MM.1S (cell line): ENCODE results near the gene HSD11B1L.

ENCODE experiments used
- DNase-seq: peaks from one replicate; pipeline ENCODE4 v3.0.0-alpha.2; 2015
- H2AFZ ChIP-seq: fragments of 300-600 bp; sonication (generic); 2 replicates; pipeline ENCODE4 v1.6.0; 2016; ENCODE audit warnings: antibody characterized with exemption, low read length
- H3F3A ChIP-seq: fragments of 300-600 bp; sonication (generic); 2 replicates; pipeline ENCODE4 v1.6.1; 2016; ENCODE audit warnings: mild to moderate bottlenecking, antibody characterized with exemption, low read length, moderate library complexity, mixed read lengths; ENCODE audit not compliant: insufficient read depth
- H3K27ac ChIP-seq: fragments of 300-600 bp; sonication (generic); 2 replicates; pipeline ENCODE4 v1.5.1; 2016; ENCODE audit warnings: mild to moderate bottlenecking, low read length
- H3K27me3 ChIP-seq: fragments of 300-600 bp; sonication (generic); replicated peaks from 2 replicates; pipeline ENCODE4 v1.6.0; 2016; ENCODE audit warnings: low read length; ENCODE audit not compliant: insufficient read depth
- H3K36me3 ChIP-seq: fragments of 300-600 bp; sonication (generic); replicated peaks from 2 replicates; pipeline ENCODE4 v1.6.1; 2016; ENCODE audit warnings: mild to moderate bottlenecking, low read length, mixed read lengths; ENCODE audit not compliant: insufficient read depth
- H3K4me1 ChIP-seq: fragments of 300-600 bp; sonication (generic); 2 replicates; pipeline ENCODE4 v1.6.1; 2016; ENCODE audit warnings: low read length, mixed read lengths
- H3K4me2 ChIP-seq: fragments of 300-600 bp; sonication (generic); 2 replicates; pipeline ENCODE4 v1.6.0; 2016; ENCODE audit warnings: low read depth, low read length
- H3K4me3 ChIP-seq: fragments of 300-600 bp; sonication (generic); 2 replicates; pipeline ENCODE4 v1.5.1; 2016; ENCODE audit warnings: low read length, mixed read lengths
- H3K79me2 ChIP-seq: fragments of 300-600 bp; sonication (generic); 2 replicates; pipeline ENCODE4 v1.6.1; 2016; ENCODE audit warnings: mixed run types, low read length, mixed read lengths
- H3K9ac ChIP-seq: fragments of 300-600 bp; sonication (generic); 2 replicates; pipeline ENCODE4 v1.6.1; 2016; ENCODE audit warnings: low read length, mixed read lengths
- H3K9me2 ChIP-seq: fragments of 300-600 bp; sonication (generic); replicated peaks from 2 replicates; pipeline ENCODE4 v1.6.1; 2016; ENCODE audit warnings: mild to moderate bottlenecking, low read length, mixed read lengths; ENCODE audit not compliant: insufficient read depth
- H3K9me3 ChIP-seq: fragments of 300-600 bp; sonication (generic); replicated peaks from 2 replicates; pipeline ENCODE4 v1.6.1; 2016; ENCODE audit warnings: mild to moderate bottlenecking, low read length, mixed read lengths; ENCODE audit not compliant: insufficient read depth
- H4K20me1 ChIP-seq: fragments of 300-600 bp; sonication (generic); 2 replicates; pipeline ENCODE4 v1.6.1; 2016; ENCODE audit warnings: mild to moderate bottlenecking, low read length, moderate library complexity, mixed read lengths; ENCODE audit not compliant: insufficient read depth
- EZH2 ChIP-seq: fragments of 300-600 bp; sonication (generic); optimal IDR thresholded peaks from 2 replicates; pipeline ENCODE3; 2017; ENCODE audit warnings: low read depth, mild to moderate bottlenecking, antibody characterized with exemption, low read length, mixed read lengths
- EZH2phosphoT487 ChIP-seq: fragments of 300-600 bp; sonication (generic); IDR thresholded peaks from 2 replicates; pipeline ENCODE4 v1.6.1; 2018; ENCODE audit warnings: antibody characterized with exemption, low read length
- TF ChIP-seq, protein P1 (sequence below): fragments of 300-600 bp; sonication (generic); IDR thresholded peaks from 2 replicates; pipeline ENCODE4 v1.5.1; 2016; ENCODE audit warnings: antibody characterized with exemption, low read length, mixed read lengths

Gene HSD11B1L

DNA sequence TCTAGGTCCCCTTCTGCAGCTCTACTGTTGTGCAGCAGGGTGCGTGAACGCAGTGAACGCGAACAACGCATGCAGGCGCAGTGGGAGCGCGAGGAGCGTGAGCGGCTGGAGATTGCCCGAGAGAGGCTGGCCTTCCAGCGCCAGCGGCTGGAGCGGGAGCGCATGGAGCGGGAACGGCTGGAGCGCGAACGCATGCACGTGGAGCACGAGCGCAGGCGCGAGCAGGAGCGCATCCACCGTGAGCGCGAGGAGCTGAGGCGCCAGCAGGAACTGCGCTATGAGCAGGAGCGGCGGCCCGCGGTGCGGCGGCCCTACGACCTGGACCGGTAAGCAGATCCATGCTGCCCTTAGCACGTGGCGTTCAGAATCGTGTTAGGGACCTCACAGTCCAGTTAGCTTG is 19.3 kb upstream of the HSD11B1L start:
- Histone ChIP-seq H2AFZ (no peak overlapping the region), H3K36me3 (peaks cover 29% of the 10 kb centered on the region), H3K9me3 (no peaks in the 10 kb centered on the region), H3F3A (no peaks in the 10 kb centered on the region), H3K9ac (no peak overlapping the region), H3K79me2 (peaks cover 44% of the 10 kb centered on the region), H3K4me1 (no peaks in the 10 kb centered on the region), H3K27ac (no peak overlapping the region), H4K20me1 (no peaks in the 10 kb centered on the region), H3K4me2 (no peak overlapping the region), H3K27me3 (no peaks in the 10 kb centered on the region), H3K4me3 (no peak overlapping the region), H3K9me2 (no peaks in the 10 kb centered on the region)
- no peak for DNase-seq
- TF ChIP-seq EZH2 (no peak), EZH2phosphoT487 (no peak)
- TF ChIP-seq, protein P1, sequence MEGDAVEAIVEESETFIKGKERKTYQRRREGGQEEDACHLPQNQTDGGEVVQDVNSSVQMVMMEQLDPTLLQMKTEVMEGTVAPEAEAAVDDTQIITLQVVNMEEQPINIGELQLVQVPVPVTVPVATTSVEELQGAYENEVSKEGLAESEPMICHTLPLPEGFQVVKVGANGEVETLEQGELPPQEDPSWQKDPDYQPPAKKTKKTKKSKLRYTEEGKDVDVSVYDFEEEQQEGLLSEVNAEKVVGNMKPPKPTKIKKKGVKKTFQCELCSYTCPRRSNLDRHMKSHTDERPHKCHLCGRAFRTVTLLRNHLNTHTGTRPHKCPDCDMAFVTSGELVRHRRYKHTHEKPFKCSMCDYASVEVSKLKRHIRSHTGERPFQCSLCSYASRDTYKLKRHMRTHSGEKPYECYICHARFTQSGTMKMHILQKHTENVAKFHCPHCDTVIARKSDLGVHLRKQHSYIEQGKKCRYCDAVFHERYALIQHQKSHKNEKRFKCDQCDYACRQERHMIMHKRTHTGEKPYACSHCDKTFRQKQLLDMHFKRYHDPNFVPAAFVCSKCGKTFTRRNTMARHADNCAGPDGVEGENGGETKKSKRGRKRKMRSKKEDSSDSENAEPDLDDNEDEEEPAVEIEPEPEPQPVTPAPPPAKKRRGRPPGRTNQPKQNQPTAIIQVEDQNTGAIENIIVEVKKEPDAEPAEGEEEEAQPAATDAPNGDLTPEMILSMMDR: no peak

DNA sequence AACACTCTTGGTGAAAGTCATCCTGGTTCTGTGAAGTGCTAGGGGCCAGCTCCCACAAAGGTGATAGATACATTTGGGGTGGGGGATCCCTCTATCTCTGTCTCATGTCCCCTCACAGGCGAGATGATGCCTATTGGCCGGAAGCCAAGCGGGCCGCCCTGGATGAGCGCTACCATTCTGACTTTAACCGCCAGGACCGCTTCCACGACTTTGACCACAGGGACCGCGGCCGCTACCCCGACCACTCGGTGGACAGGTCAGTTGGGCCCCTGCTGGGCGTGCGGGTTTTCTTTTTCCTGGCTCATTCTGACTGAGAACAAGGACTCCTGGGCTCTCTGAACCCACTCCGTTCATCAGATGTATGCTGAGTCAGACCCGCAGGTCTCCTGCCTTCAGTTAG is 16.9 kb upstream of the HSD11B1L start:
- no peak overlapping the region for H3K9ac ChIP-seq
- H3F3A ChIP-seq: no peaks in the 10 kb centered on the region
- no peaks in the 10 kb centered on the region for H3K27me3 ChIP-seq
- no peaks in the 10 kb centered on the region for H3K4me1 ChIP-seq
- H3K9me3 ChIP-seq: no peaks in the 10 kb centered on the region
- H3K4me2 ChIP-seq: no peak overlapping the region
- no peaks in the 10 kb centered on the region for H3K9me2 ChIP-seq
- no peak overlapping the region for H3K27ac ChIP-seq
- peaks cover 34% of the 10 kb centered on the region for H3K79me2 ChIP-seq
- H3K4me3 ChIP-seq: no peak overlapping the region
- H4K20me1 ChIP-seq: no peaks in the 10 kb centered on the region
- no peak for DNase-seq
- H3K36me3 ChIP-seq: peaks cover 33% of the 10 kb centered on the region
- no peak for TF ChIP-seq EZH2phosphoT487
- TF ChIP-seq, protein P1: no peak
- no peak for TF ChIP-seq EZH2
- H2AFZ ChIP-seq: no peak overlapping the region

DNA sequence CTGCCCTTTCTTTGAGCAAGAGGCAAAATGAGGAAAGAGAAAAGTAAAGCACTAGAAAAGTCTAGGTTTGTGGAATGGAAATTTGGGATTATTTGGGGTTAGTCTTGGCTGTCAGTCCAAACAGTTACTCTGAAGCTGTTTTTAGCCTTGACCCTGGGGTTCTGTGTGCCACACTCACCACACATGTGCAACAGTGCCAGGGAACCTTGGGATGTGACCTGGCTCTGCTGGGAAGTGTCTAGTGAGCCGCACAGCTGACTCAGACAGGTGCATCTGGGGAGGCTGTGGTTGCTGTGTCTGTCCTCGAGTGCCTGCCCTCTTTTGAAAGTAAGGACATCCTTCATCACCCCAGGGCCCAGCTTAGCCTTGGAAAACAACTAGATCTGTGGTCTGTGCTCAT is 16.3 kb upstream of the HSD11B1L start:
- Histone ChIP-seq H4K20me1 (no peaks in the 10 kb centered on the region), H3K4me3 (no peak overlapping the region), H3K4me1 (no peaks in the 10 kb centered on the region), H3K4me2 (no peak overlapping the region), H3K9me2 (no peaks in the 10 kb centered on the region), H3K9me3 (no peaks in the 10 kb centered on the region), H3F3A (peaks cover under 1% of the 10 kb centered on the region; the same call in 1 of the 2 replicates), H2AFZ (no peak overlapping the region), H3K27ac (no peak overlapping the region), H3K9ac (no peak overlapping the region), H3K27me3 (no peaks in the 10 kb centered on the region), H3K36me3 (peaks cover 35% of the 10 kb centered on the region), H3K79me2 (peaks cover 34% of the 10 kb centered on the region)
- no peak for DNase-seq
- TF ChIP-seq, protein P1: no peak
- no peak for TF ChIP-seq EZH2
- TF ChIP-seq EZH2phosphoT487: no peak
